Activated CD4-positive, alpha-beta memory T cell treated with anti-CD3 and anti-CD28 coated beads for 36 hours (primary cell): Measurements from ENCODE around the gene SYK. TPM values are rescaled to one million over a fixed set of nuclear protein-coding genes. Genes with fewer than 3 reads are reported as not detected.

Experiments
- CTCF ChIA-PET: fragments of 350-600 bp; sonication (Branson Sonifier 250); formaldehyde crosslinking; loops from one replicate; lab custom pipeline; 2021; ENCODE audit warnings: antibody characterized with exemption, inconsistent platforms; lab: Charles Lee
- POLR2A ChIA-PET: fragments of 350-600 bp; sonication (Branson Sonifier 250); formaldehyde crosslinking; loops from one replicate; lab custom pipeline; 2021; ENCODE audit warnings: antibody characterized with exemption; lab: Charles Lee
- DNase-seq: peaks from one replicate; pipeline ENCODE4 v3.0.0-alpha.2; 2020
- H3K27ac Mint-ChIP-seq: one replicate; pipeline ENCODE4 v1.8.0; 2021; ENCODE audit warnings: mixed read lengths
- H3K27me3 Mint-ChIP-seq: one replicate; pipeline ENCODE4 v1.8.0; 2021; ENCODE audit warnings: mixed read lengths
- H3K36me3 Mint-ChIP-seq: one replicate; pipeline ENCODE4 v1.8.0; 2021; ENCODE audit warnings: mixed read lengths
- H3K4me1 Mint-ChIP-seq: one replicate; pipeline ENCODE4 v1.8.0; 2021; ENCODE audit warnings: low read depth, mixed read lengths
- H3K4me3 Mint-ChIP-seq: one replicate; pipeline ENCODE4 v1.8.0; 2021; ENCODE audit warnings: mild to moderate bottlenecking, mixed read lengths
- H3K9me3 Mint-ChIP-seq: one replicate; pipeline ENCODE4 v1.8.0; 2021; ENCODE audit warnings: mixed read lengths
- intact Hi-C: fragments of 100-400 bp; cut with micrococcal nuclease; formaldehyde crosslinking; loops from one replicate; pipeline ENCODE4 v1.15.1; 2023
- total RNA-seq, 2 experiments: library from RNA; stranded (reverse); gene quantifications; one replicate each; pipeline ENCODE4 v1.2.3, GENCODE V29; 2021

Gene SYK
- total RNA-seq, 2 experiments from 2014 or later, result not detected

DNA sequence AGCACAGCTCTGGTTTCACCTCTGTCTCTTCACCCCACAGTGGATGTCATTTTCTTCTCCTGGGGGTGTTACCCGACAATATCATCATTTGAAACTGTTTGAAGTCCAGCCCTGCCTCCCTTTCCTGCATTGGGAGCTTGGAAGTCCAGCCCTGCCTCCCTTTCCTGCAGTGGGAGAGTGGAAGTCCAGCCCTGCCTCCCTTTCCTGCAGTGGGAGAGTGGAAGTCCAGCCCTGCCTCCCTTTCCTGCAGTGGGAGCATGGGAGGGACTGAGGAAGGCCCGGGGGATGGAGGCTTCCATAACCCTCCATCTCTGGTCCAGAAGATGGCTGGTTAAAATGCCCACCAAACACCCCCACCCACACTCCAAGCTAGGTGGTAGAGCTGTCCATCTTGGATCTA is 59.8 kb downstream of the SYK start:
- no peaks in the 10 kb centered on the region for H3K36me3 Mint-ChIP-seq
- peaks cover 2% of the 10 kb centered on the region for H3K27me3 Mint-ChIP-seq
- H3K4me1 Mint-ChIP-seq, result peaks cover 13% of the 10 kb centered on the region
- DNase-seq, result no peak
- H3K27ac Mint-ChIP-seq, result no peak overlapping the region
- CTCF ChIA-PET, result no interaction called here
- intact Hi-C loops, result no loop called here
- no peak overlapping the region for H3K4me3 Mint-ChIP-seq
- no peaks in the 10 kb centered on the region for H3K9me3 Mint-ChIP-seq
- POLR2A ChIA-PET, result no interaction called here

DNA sequence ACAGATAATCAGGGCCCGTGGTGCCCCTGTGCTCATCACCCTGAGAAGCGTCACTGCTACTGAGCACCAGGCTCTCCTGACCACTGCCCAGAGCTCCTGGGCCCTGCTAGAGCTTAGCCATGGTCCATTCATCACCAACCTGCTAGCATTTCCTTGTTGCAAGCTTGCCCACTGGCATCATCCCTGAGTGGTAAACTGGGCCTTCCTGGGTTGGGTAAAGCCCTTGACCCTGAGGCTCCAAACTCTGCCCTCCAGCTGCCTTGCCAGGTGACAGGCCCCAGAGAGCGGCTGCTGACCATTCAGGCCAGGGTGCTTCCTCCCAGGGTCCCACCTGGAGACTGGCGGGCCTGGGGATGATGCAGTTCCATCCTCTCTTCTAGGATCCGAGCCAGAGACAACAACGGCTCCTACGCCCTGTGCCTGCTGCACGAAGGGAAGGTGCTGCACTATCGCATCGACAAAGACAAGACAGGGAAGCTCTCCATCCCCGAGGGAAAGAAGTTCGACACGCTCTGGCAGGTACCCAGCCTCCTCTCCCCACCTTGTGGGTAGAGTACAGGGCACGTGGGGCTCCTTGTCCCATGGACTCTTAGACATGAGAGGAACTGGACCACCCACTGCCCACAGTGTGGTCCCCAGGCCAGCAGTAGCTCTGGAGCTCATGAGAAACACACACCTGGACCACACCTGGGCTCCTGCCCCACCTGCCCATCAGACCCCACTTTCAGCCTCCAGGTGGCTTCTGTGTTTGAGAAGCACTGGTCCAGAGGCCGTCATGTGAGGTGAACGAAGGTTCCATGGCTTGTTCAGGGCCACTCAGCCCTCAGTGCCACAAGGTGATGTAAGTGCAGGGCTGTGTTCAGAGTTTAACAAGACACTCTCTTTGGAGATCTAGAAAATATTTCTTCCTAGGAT is 60.5 kb downstream of the SYK start:
- Mint-ChIP-seq H3K27ac (no peak overlapping the region), H3K9me3 (no peaks in the 10 kb centered on the region), H3K4me1 (peaks cover 13% of the 10 kb centered on the region), H3K4me3 (no peak overlapping the region), H3K36me3 (no peaks in the 10 kb centered on the region), H3K27me3 (peaks cover 2% of the 10 kb centered on the region)
- CTCF ChIA-PET, result no interaction called here
- intact Hi-C loops, result no loop called here
- no peak for DNase-seq
- POLR2A ChIA-PET, result no interaction called here

DNA sequence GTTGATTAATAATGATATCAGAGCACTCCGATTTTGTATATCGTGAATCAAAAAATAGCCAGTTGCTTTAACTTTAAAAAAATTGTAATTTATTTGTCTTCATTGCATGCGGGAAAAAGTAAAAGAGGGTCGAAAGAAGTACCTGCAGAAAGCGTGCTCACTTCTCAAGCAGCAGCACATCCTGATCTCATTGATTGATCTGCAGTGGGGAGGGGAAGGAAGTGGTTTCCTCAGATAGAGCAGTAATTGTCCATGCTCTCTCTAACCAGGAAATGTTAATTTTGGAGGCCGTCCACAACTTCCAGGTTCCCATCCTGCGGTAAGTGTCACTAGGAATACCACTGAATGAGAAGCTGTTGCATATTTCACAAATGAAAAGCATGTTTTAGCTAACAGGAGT is 63.2 kb downstream of the SYK start:
- peaks cover 2% of the 10 kb centered on the region for H3K27me3 Mint-ChIP-seq
- no peak overlapping the region for H3K27ac Mint-ChIP-seq
- no peak overlapping the region for H3K4me3 Mint-ChIP-seq
- H3K36me3 Mint-ChIP-seq, result no peaks in the 10 kb centered on the region
- intact Hi-C loops, result no loop called here
- CTCF ChIA-PET, result no interaction called here
- peaks cover 11% of the 10 kb centered on the region for H3K4me1 Mint-ChIP-seq
- DNase-seq, result no peak
- POLR2A ChIA-PET, result no interaction called here
- H3K9me3 Mint-ChIP-seq, result no peaks in the 10 kb centered on the region

DNA sequence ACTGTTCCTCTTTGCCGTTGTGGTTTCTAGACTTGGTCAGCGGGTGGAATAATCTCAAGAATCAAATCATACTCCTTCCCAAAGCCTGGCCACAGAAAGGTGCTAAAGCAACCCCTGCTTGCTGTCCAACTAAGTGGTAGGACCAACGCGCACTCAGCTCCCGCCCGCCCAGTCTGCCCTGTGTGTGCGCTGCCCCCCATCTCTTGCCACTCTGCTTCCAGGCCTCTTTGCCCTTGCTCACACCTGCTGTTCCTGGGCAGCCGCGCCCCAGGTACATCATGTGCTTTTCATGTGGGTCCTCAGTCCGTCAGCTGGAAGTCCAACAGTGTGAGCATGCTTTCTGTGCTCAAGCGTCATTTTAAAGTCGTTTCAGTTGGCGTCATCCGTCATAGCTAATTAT is 65.5 kb downstream of the SYK start:
- CTCF ChIA-PET, result interaction anchor here (1.6 kb wide), 1 partner anchor 1269 kb away, joined by 5 read pairs; no protein-coding TSS in a partner anchor
- no peak overlapping the region for H3K27ac Mint-ChIP-seq
- intact Hi-C loops, result no loop called here
- H3K36me3 Mint-ChIP-seq, result no peaks in the 10 kb centered on the region
- DNase-seq, result no peak
- H3K4me3 Mint-ChIP-seq, result no peak overlapping the region
- peaks cover 5% of the 10 kb centered on the region for H3K27me3 Mint-ChIP-seq
- POLR2A ChIA-PET, result no interaction called here
- peaks cover 11% of the 10 kb centered on the region for H3K4me1 Mint-ChIP-seq
- H3K9me3 Mint-ChIP-seq, result no peaks in the 10 kb centered on the region

DNA sequence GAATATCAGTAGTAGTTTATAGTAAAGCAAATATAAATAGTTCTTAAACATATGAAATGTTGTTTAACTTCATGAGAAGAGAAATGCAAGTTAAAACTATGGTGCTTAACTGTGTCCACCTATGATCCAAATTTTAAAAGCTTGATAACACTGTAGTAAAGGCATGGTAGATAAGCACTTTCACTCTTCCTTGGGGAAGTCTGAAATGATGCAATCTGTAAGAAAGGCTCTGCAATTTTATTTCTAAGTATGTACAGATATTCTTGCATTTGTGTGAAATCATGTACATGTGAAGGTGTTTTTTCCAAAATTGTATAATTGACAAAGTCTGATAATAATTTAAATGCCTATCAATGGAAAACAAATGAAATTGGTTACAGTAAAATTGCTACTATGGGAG is 66.9 kb downstream of the SYK start:
- no peak overlapping the region for H3K4me3 Mint-ChIP-seq
- ChIA-PET CTCF (interaction anchor here (1.1 kb wide), 1 partner anchor 643 kb away, joined by 3 read pairs; no protein-coding TSS in a partner anchor), POLR2A (no interaction called here)
- DNase-seq, result no peak
- no peaks in the 10 kb centered on the region for H3K36me3 Mint-ChIP-seq
- H3K27ac Mint-ChIP-seq, result no peak overlapping the region
- peaks cover 11% of the 10 kb centered on the region for H3K4me1 Mint-ChIP-seq
- intact Hi-C loops, result no loop called here
- peaks cover 9% of the 10 kb centered on the region for H3K27me3 Mint-ChIP-seq
- H3K9me3 Mint-ChIP-seq, result no peaks in the 10 kb centered on the region

DNA sequence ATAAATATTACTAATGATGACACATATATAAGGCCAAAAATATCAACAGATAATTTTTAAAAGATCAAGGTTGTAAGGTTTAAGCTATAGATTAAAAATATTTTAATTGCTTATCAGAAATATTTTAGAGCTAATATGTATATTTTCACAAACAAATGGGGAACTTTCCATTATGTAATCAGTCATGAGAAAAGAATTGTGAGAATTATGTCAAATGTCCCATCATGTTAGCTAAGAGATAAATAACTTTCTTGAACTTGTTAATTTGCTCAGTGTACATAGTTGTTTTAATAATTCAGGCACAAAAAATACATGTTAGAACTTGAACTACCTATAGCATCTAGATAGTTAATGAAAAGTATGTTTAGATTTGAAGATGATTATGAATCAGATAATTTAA is 67.7 kb downstream of the SYK start:
- H3K27me3 Mint-ChIP-seq, result peaks cover 9% of the 10 kb centered on the region
- peaks cover 6% of the 10 kb centered on the region for H3K4me1 Mint-ChIP-seq
- no peak overlapping the region for H3K27ac Mint-ChIP-seq
- H3K4me3 Mint-ChIP-seq, result no peak overlapping the region
- DNase-seq, result no peak
- no peaks in the 10 kb centered on the region for H3K36me3 Mint-ChIP-seq
- no peaks in the 10 kb centered on the region for H3K9me3 Mint-ChIP-seq
- ChIA-PET CTCF (interaction anchor here (0.7 to 2.5 kb wide), 5 partner anchors 113 to 1272 kb away, joined by 3 to 14 read pairs (median 4); no protein-coding TSS in a partner anchor), POLR2A (no interaction called here)
- intact Hi-C loops, result no loop called here

DNA sequence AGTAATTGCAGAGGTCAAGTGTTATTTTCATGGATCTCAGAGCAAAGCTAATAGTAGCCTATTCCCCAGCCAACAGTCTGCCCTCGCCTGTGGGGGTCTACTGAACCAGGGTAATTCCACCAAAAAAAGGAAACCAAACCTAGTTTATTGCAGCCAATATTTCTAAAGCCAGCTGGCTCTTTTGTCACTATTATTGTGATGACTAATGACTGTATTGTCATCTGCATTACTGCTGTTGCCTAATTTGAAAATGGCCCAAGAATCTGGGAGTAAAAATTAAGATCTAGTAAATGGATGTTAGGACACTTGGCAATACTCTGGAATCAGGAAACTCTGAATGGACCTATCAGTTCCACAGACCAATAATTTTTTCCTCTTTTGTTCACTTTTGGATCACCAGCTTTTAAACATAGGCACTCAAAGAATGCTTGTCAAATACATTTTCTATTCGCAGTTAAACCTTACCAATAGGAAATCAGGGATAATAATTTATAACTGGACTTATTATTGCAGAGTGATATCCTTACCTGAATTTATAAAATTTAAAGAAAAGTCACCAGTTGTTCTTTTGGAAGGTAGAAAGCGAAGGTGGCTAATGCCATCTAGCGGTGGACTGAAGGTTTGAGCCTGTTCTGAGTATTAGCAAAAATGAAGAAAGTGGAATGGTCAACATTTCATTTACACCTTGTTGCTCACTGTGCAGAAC is 69.2 kb downstream of the SYK start:
- H3K27ac Mint-ChIP-seq, result no peak overlapping the region

DNA sequence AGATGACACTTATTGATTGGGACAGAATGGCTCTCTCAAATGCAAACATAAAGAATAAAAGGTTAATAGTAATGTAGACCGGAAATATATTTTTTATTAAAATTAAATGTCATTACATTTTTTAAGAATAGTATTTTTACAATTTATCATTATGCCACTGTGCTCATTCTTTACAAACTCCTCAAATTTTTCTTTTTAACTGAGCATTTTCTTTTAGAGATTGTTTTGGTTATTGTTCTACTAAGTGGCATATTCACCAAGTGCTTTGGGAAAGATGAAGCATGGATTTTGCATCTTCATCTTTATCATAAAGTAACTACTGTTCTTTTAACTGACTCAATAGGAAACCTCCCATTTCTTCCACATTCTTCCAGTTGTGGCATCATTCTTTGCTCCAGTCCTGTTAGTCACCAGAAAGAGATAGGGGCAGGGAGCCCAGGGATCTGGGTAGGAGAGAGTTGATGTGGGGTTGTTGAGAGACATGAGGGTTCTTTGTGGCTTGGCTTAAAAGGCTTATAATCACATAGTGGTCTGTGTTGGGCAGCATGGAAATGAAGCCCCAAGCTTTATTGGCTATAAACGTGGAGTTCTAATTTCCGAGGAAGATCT is 69.8 kb downstream of the SYK start:
- no peaks in the 10 kb centered on the region for H3K4me1 Mint-ChIP-seq
- intact Hi-C loops, result loop anchor here (2.0 to 5.0 kb wide), 4 partner anchors 117 to 1279 kb away; no protein-coding TSS in a partner anchor
- H3K9me3 Mint-ChIP-seq, result no peaks in the 10 kb centered on the region
- CTCF ChIA-PET, result interaction anchor here (1.2 to 2.5 kb wide), 5 partner anchors 8 to 646 kb away, joined by 3 to 14 read pairs (median 5); no protein-coding TSS in a partner anchor
- peaks cover 9% of the 10 kb centered on the region for H3K27me3 Mint-ChIP-seq
- H3K27ac Mint-ChIP-seq, result no peak overlapping the region
- no peak for DNase-seq
- POLR2A ChIA-PET, result no interaction called here
- H3K36me3 Mint-ChIP-seq, result no peaks in the 10 kb centered on the region
- no peak overlapping the region for H3K4me3 Mint-ChIP-seq

More for the DNA sequence above, 69.2 kb downstream of the SYK start:
- Mint-ChIP-seq H3K4me3 (no peak overlapping the region), H3K36me3 (no peaks in the 10 kb centered on the region), H3K4me1 (no peaks in the 10 kb centered on the region), H3K27me3 (peaks cover 9% of the 10 kb centered on the region), H3K9me3 (no peaks in the 10 kb centered on the region)
- POLR2A ChIA-PET, result no interaction called here
- CTCF ChIA-PET, result interaction anchor here (0.6 to 2.5 kb wide), 15 partner anchors 8 to 1273 kb away, joined by 3 to 14 read pairs (median 4); no protein-coding TSS in a partner anchor
- peak; percentile 41 for DNase-seq
- intact Hi-C loops, result loop anchor here (2.0 to 5.0 kb wide), 4 partner anchors 116 to 1278 kb away; no protein-coding TSS in a partner anchor

DNA sequence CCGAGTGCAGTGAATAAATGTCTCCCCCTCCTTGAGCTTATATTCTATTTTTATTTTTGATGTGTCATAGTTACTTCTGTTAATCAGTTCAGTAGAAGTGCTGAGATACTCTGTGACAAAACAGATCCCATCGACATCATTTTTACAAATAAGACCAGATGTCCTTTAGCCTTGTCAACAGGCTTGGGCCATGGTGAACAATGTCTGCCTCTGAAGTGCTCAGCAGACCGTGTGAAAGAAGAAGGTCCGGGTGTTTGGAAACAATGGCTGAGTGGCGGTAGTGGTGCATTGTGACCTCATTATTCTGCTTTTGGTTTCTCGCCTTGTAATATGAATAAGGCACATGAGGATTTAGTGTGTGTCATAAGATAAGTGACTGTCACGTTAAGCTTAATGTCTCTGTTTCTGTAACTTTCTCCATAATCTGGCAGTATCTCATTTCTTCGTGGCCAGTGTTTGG is 71.2 kb downstream of the SYK start:
- H3K4me3 Mint-ChIP-seq, result no peak overlapping the region
- H3K27ac Mint-ChIP-seq, result no peak overlapping the region
- intact Hi-C loops, result loop anchor here (5.0 kb wide), 2 partner anchors 731 to 1281 kb away; no protein-coding TSS in a partner anchor
- DNase-seq, result no peak
- POLR2A ChIA-PET, result no interaction called here
- no peaks in the 10 kb centered on the region for H3K9me3 Mint-ChIP-seq
- CTCF ChIA-PET, result no interaction called here
- H3K36me3 Mint-ChIP-seq, result no peaks in the 10 kb centered on the region
- H3K27me3 Mint-ChIP-seq, result peaks cover 9% of the 10 kb centered on the region
- H3K4me1 Mint-ChIP-seq, result no peaks in the 10 kb centered on the region

DNA sequence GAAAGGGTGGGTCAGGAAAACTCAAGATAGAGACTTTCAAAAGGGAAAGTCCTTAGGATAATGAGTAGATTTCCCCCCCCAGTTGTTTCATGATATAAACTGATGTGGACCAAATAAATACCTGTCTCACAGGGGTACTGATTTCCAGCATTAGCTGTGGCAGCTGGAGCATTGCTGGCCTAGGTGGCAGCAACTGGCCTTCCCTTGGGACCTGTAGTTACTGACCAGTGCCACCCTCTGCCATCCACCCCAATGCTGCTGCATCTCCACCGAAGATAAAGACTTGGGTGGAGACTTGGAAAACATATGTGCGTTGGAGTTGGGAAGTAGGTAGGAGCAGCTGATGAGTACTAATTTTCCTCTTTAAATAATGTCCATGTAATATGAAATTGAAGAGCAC is 71.8 kb downstream of the SYK start:
- Mint-ChIP-seq H3K27me3 (peaks cover 9% of the 10 kb centered on the region), H3K4me3 (no peak overlapping the region), H3K27ac (no peak overlapping the region), H3K4me1 (no peaks in the 10 kb centered on the region), H3K9me3 (no peaks in the 10 kb centered on the region), H3K36me3 (no peaks in the 10 kb centered on the region)
- POLR2A ChIA-PET, result no interaction called here
- CTCF ChIA-PET, result no interaction called here
- no peak for DNase-seq
- intact Hi-C loops, result loop anchor here (5.0 kb wide), 2 partner anchors 731 to 1281 kb away; no protein-coding TSS in a partner anchor

DNA sequence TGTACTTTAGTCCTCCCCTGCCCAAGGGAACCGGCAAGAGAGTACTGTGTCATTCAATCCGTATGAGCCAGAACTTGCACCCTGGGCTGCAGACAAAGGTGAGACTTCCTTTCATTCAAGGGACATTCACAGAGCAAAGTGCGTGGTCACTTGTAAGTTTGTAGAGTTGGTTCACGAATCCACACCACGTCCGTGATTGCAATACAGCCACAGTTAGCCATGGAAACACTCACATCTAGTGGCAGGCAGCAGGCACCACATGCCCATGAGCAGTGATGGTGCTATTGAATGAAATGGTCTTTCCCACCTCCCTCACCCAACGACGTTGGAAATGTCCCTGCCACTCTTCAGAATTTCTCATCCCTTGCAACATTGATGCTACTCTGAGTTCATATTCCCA is 72.6 kb downstream of the SYK start:
- ChIA-PET CTCF (no interaction called here), POLR2A (no interaction called here)
- no peak for DNase-seq
- no peaks in the 10 kb centered on the region for H3K9me3 Mint-ChIP-seq
- peaks cover 7% of the 10 kb centered on the region for H3K27me3 Mint-ChIP-seq
- H3K36me3 Mint-ChIP-seq, result no peaks in the 10 kb centered on the region
- no peaks in the 10 kb centered on the region for H3K4me1 Mint-ChIP-seq
- H3K4me3 Mint-ChIP-seq, result no peak overlapping the region
- intact Hi-C loops, result loop anchor here (5.0 kb wide), 2 partner anchors 732 to 1282 kb away; no protein-coding TSS in a partner anchor
- H3K27ac Mint-ChIP-seq, result no peak overlapping the region
